GM21825 (cell line): ENCODE measurements around the gene ULK4.

Experiments used
- ATAC-seq: cut with Tn5 transposase; IDR thresholded peaks from one replicate; pipeline ENCODE4 v1.9.1; 2021; ENCODE audit warnings: mild to moderate bottlenecking, moderate library complexity; ENCODE audit not compliant: unreplicated experiment

ULK4 gene

DNA sequence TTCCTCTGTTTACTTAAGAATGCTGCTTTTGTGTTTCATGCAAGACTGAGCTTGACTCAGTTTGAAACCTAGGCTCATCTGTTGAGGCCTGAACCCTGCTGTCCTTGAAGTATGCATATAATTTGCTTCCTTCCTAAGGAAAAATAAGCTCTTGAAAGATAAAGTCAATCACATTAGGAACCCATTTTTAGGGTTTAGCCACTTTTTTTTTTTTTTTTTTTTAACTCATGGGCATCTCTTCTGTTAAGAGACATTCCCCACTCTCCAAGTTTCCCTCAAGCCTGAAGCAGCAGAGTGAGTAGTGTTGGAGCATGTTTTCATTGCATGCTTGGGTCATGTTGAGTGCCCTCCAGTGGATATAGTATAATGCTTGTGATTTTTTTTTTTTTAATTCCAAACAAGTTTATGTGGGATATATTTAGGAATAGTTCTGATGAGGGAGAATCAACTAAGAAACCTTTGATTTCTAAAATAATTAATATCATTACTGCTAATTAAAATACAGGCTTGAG, 759.0 kb downstream of the ULK4 start:
- ATAC-seq: no peak

DNA sequence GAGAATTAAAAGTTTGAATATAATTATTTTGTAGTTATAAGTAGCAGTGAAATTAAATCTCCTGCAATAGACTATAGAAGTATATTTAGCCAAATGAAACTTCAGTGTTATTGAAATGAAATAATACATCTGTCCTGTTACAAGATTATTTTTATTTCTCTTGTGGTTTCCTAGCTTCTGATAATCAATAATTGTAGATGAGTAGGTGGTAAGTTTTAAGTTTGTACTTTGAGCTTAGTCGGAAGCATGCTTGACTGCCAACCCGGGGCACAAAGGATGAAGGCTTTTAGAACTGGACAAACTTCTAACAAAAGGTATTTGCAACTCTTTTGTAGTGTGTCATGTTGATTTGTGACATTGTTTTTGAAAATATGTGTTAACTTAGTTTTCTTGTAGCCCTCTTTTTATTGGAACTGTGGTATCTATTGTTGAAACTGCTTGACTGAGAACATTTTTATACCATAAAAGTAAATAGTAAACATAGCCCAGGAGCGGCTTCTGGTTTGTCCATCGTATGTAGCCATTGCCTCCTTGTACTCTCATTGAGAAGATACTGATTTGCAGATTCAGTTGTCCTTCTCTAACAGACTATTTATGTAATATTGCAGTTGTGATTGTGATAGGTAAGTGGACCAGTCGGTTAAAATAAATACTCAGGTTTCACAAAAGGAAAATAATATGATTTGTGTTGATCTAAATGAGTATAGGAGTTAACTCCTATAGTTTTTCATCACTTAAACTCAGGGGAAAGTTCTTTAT, 759.6 kb downstream of the ULK4 start:
- ATAC-seq: no peak

DNA sequence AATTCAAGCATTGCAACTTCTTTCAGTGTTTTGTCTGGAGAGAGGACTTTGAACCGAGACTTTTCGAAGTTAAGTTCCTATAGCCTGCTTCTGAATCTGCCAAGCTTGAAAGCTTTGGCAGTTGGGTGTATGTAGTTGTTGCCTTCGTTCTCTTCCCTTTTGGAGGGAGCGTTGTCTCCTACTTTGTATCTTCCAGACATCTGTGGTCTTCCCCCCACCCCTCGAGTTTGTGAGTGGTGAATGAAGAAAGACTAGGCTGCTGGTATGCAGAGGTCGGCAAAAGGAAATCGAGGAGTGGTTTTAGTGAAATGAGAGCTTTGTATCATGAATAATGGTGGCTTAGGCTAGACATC, 761.3 kb downstream of the ULK4 start:
- no peak for ATAC-seq

DNA sequence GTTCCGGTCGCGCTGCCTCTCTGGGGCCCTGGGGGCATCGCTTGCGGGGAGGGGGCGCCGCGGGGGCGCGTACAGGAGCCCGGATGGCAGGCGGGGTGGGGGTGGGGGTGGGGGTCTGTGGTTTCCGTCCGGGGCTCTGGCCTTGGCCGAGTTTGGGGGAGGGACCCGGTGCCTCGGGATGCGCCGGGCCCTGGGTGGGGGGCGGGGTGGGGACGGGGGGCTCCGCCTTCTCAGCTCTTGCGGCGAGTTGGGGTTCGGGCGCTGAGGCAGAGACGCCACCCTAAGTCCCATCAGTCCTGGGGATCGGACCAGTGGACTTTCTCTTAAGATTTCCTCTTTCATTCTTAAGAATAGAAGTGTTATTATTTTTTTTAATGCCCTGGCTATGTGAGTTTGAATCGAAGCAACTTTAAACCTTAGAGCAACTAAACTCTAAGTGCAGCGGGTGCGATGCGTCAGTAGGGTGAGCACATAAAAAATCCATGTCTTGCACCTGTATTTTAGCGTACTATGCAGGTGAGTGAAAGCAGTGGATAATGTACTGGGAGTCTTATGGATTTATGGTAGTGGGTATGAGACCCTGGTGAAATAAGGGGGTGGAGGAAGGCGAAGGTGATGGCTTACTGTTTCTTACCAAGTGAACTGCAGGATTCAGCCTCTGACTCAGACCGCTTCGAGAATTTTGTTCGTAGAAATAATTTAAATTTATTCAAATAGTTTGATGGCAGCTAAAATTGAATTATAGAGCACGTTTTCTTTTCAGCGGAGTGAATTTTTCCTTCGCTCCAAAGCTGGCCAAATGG, 761.8 kb downstream of the ULK4 start:
- peak; percentile 8 for ATAC-seq

DNA sequence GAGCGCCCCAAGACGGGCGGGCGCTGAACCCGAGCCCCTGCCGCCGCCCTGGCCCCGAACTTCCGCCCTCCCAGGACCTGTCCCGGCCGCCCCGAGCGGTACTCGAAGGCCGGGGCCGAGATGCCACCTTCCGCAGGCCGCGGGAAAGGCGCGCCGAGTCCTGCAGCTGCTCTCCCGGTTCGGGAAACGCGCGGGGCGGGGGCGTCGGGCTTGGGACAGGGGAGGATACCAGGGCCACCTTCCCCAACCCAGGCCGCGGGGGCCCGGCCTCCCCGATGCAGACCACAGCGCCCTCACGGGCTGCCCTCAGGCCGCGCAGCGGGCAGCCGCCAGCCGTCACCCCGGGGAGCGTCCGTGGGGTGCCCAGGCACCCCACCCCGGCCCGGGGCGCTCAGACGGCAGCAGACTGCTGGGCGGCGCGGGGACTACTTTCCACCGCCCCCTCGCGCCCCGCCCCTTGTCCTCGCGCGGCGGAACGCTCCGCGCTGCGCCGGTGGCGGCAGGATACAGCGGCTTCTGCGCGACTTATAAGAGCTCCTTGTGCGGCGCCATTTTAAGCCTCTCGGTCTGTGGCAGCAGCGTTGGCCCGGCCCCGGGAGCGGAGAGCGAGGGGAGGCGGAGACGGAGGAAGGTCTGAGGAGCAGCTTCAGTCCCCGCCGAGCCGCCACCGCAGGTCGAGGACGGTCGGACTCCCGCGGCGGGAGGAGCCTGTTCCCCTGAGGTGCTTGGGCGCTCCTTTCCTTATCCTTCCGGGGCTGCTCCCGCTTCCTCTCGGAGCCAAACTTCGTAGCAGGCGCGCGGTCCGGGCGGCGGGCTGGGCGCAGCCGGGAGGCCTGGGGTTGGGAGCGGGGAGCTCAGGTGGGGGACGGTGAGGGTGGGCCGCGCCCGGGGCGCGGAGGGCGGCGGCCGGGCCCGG, 762.7 kb downstream of the ULK4 start, which contains the start of gene CTNNB1:
CTNNB1 (plus strand) TSS at position 556 of the 916 bp plus-strand sequence. CDS start 24,564 bp downstream, outside the sequence.
- ATAC-seq: peak; percentile 75

DNA sequence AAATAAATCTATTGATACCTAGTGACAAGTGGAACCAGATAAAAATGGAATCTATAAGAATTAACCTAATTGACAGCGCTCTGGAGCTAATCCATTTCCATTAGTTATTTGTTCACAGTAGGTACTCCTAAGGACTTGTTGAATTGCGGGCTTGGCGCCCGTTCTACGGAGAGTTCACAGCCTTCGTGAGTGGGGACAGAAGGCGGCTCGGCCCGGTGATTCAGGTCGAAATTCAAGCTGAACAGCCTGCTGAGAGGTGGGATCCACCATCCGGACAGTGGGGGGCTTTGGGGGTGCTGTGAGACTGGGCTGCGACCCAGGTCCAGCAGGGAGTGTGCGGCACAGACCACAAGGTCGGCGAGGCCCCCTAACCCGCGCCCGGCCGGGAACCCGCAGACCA, 763.4 kb downstream of the ULK4 start:
- ATAC-seq: no peak

DNA sequence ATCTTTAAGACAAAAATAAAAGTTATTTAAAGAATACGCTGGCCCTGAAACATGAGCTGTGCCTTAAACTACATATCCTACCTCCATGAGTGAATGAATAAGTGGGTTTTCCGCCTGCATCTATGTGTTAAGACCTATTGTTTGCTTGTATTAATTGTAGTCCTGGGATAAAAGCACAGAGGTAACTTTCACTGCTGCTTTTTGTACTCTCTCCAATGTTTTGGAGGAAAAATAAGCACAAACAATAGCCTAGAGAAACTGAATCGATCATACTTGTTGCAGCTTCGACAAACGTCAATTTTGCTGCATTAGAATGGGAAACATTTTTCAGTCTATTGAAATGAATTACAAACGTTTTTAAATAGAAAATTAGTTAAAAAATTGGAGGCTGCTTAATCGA, 763.9 kb downstream of the ULK4 start:
- no peak for ATAC-seq
